Measurements from ENCODE around the gene TNRC6C. TPM values are rescaled to one million over a fixed set of nuclear protein-coding genes. Genes with fewer than 3 reads are reported as not detected.

TNRC6C gene
- total RNA-seq, 4 donors from 2014 or later, result 9.1 to 32.7 (median 14.3) TPM

- H3K4me3 ChIP-seq (replicated peaks in 1 of 3), result peak overlapping the region in 1 of 3 donors; percentile 79
- TF ChIP-seq POLR2A (IDR thresholded peaks at IDR 0.05), result no peak
- no peak for TF ChIP-seq CTCF (IDR thresholded peaks at IDR 0.05)
- H3K9me3 ChIP-seq, result no peaks in the 10 kb centered on the region
- WGBS, 2 donors, result 5% methylated on average over 4 of the region's 79 CpGs; no CpG with 5 or more reads in 1 of the 2 donors
- H3K27me3 ChIP-seq, result no peaks in the 10 kb centered on the region
- H3K36me3 ChIP-seq, result no peaks in the 10 kb centered on the region
- intact Hi-C loops (cut with DNase I), result no loop called here
- DNase-seq, result no peak
- H3K27ac ChIP-seq, result no peak overlapping the region
- peaks cover 11 to 20% of the 10 kb centered on the region in 2 donors for H3K4me1 ChIP-seq
Measured at GRCh38 chr17:77958716-77959125, 218 bp downstream of the TNRC6C start.

DNA sequence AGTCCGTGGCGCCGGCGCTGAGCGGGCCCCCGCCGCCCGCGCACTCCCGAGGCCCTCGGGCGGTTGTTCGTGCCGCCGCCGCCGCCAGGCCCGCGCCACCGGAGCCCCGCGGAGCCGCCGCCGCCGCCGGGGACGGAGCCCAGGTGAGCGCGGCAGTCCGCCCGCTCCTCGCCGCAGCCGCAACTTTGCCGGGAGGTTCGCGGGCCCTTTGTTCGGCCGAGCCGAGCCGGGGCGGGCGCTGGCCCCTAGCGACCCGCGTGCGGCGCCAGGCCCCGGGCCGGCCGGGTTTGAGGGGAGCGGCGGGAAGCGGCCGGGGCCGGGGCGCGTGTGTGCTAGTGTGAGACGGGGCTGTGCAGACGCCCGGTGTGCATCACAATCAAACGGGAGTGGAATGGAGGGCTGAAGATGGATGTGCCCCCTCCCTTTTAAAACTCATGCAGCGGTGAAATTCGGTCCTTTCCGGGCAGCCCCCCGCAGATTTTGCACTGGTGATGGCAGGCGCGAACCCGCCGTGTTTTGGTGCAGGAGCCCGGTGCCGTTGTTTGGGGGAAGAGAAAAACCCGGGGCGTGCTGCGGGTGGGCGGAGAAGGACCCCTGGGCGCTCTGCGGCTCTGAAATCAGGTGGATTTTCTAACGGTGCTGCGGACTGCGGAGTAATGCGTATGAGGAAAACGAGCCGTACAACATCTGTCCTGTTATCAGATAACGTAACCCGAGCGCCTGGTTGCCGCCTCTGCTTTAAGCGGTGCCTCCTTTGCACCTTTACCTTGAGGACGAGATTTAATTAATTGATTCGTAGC lies 823 bp downstream of the TNRC6C start:
- Histone ChIP-seq H3K4me3 (replicated peaks in 1 of 3) (peak overlapping the region; percentile 29 to 74 (median 57)), H3K9me3 (no peaks in the 10 kb centered on the region), H3K27ac (no peak overlapping the region), H3K27me3 (no peaks in the 10 kb centered on the region), H3K4me1 (peaks cover 14 to 22% of the 10 kb centered on the region in 2 donors), H3K36me3 (no peaks in the 10 kb centered on the region)
- DNase-seq, result peak; percentile 7 to 14
- no peak for TF ChIP-seq CTCF (IDR thresholded peaks at IDR 0.05)
- no peak for TF ChIP-seq POLR2A (IDR thresholded peaks at IDR 0.05)
- WGBS, 2 donors, result 1% methylated on average over 45 to 51 of the region's 92 CpGs
- intact Hi-C loops (cut with DNase I), result no loop called here

DNA sequence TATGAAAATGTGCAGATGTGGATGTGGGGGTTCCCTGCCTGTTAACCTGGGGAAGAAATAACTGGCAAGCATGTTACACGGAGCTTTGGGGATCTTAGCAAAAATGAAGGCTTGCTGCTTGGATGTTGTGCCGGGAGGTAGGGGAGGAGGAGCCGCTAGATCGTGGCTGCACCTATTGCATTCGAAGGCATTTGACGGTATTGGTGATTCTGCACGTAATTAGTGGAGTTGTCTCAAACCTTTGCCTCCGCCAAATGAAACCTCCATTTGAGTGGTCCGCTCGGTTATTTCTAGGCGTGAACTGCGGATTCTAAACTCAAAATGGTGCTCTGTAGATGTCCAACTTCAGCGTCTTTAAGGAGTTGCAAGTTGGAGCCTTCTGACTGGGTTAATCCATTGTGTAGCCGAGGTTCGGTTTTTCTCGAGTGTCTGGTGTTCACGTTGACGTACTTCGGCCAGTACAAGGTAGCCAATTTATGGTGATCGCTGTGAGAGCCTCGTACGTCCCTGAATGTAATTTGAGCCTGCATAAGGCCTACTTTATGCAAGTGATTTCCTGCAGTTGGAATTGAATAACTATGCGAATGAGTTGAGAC lies 1.5 kb downstream of the TNRC6C start:
- Histone ChIP-seq H3K4me1 (peaks cover 14 to 22% of the 10 kb centered on the region in 2 donors), H3K4me3 (replicated peaks in 1 of 3) (peak overlapping the region in 2 of 3 donors; percentile 57 to 74), H3K36me3 (no peaks in the 10 kb centered on the region), H3K27me3 (no peaks in the 10 kb centered on the region), H3K27ac (no peak overlapping the region), H3K9me3 (no peaks in the 10 kb centered on the region)
- WGBS, 2 donors, result 34 to 48% methylated on average over 21 to 23 of the region's 23 CpGs
- peak; percentile 6 for DNase-seq
- intact Hi-C loops (cut with DNase I), result no loop called here
- no peak for TF ChIP-seq POLR2A (IDR thresholded peaks at IDR 0.05)
- TF ChIP-seq CTCF (IDR thresholded peaks at IDR 0.05), result no peak

DNA sequence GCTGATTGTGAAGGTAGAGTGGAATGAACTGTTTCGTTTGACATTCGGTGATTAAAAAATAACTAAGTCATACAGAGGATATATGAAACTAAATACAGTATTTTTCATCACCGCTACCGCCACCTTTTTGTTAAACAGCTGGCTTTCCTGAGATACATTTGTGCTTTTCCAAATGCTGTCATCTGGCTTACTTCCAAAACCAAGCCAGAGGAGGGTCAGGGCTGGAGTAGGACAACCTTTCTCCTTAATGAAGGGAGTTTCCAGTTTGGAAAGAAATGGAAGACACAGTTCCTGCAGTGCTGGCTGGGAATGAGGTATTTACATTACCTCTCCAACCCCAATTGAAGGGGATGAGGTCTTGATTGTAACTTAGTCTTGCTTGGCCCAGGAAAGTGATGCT lies 3.2 kb downstream of the TNRC6C start:
- 91 to 94% methylated on average over 4 of the region's 4 CpGs for WGBS, 2 donors
- TF ChIP-seq POLR2A (IDR thresholded peaks at IDR 0.05) (no peak), CTCF (IDR thresholded peaks at IDR 0.05) (no peak)

GRCh38 chr17:77962348-77962747 lies 3.8 kb downstream of the TNRC6C start:
- 80 to 82% methylated on average over 6 of the region's 6 CpGs for WGBS, 2 donors
- Histone ChIP-seq H3K4me1 (peaks cover 14 to 22% of the 10 kb centered on the region in 2 donors), H3K4me3 (replicated peaks in 1 of 3) (no peak overlapping the region), H3K27me3 (no peaks in the 10 kb centered on the region), H3K27ac (no peak overlapping the region), H3K9me3 (no peaks in the 10 kb centered on the region), H3K36me3 (no peaks in the 10 kb centered on the region)
- TF ChIP-seq POLR2A (IDR thresholded peaks at IDR 0.05) (no peak), CTCF (IDR thresholded peaks at IDR 0.05) (no peak)
- DNase-seq, result no peak
- intact Hi-C loops (cut with DNase I), result no loop called here

More for the DNA sequence above, 3.2 kb downstream of the TNRC6C start:
- Histone ChIP-seq H3K27ac (no peak overlapping the region), H3K27me3 (no peaks in the 10 kb centered on the region), H3K36me3 (no peaks in the 10 kb centered on the region), H3K4me3 (replicated peaks in 1 of 3) (no peak overlapping the region), H3K4me1 (peaks cover 14 to 22% of the 10 kb centered on the region in 2 donors), H3K9me3 (no peaks in the 10 kb centered on the region)
- intact Hi-C loops (cut with DNase I), result no loop called here
- no peak for DNase-seq
